GM21367 (cell line): ENCODE data around the gene MRPL24.

Experiments
- ATAC-seq: cut with Tn5 transposase; IDR thresholded peaks from one replicate; pipeline ENCODE4 v1.9.1; 2021; ENCODE audit not compliant: unreplicated experiment

Gene MRPL24

GRCh38 chr1:156692925-156693847 lies 47.7 kb downstream of the MRPL24 start:
- no peak for ATAC-seq

GRCh38 chr1:156692441-156692924 lies 48.4 kb downstream of the MRPL24 start:
- ATAC-seq = no peak

GRCh38 chr1:156691665-156692440 lies 49.0 kb downstream of the MRPL24 start:
- ATAC-seq = no peak

GRCh38 chr1:156691191-156691590 lies 49.7 kb downstream of the MRPL24 start:
- ATAC-seq = no peak

GRCh38 chr1:156690675-156691036 lies 50.2 kb downstream of the MRPL24 start:
- no peak for ATAC-seq

- ATAC-seq = no peak
Observed at GRCh38 chr1:156689953-156690674, 50.8 kb downstream of the MRPL24 start.

GRCh38 chr1:156689035-156689952 lies 51.6 kb downstream of the MRPL24 start:
- no peak for ATAC-seq
